Psoas muscle (tissue), 8 donors: ENCODE results near the gene ZNF718. TPM values are rescaled to one million over a fixed set of nuclear protein-coding genes. Genes with fewer than 3 reads are reported as not detected.
A peak's percentile ranks its signal among the peaks of the same experiment; 100 is the strongest.

Experiments
- ATAC-seq, 4 donors: fragments of 200-7000 bp; cut with Tn5 transposase; one replicate each; pipeline ENCODE4 v1.9.1; 2020; ENCODE audit warnings: moderate library complexity in 3 of 4, mild to moderate bottlenecking in 2 of 4
- DNase-seq, 2 donors: peaks; one replicate each; pipeline ENCODE4 v3.0.0-alpha.2; 2020
- H3K27ac ChIP-seq: fragments of 200-600 bp; one replicate; pipeline ENCODE4 v1.8.0; 2022
- H3K27me3 ChIP-seq, 3 donors: fragments of 200-600 bp in 1 of 3; one replicate each; pipeline versions ENCODE4 v1.6.1 to v1.8.0; 2013 to 2022; ENCODE audit warnings: low read length in 2 of 3, mild to moderate bottlenecking in 2 of 3, moderate library complexity in 1 of 3; ENCODE audit not compliant: insufficient read depth in 3 of 3
- H3K36me3 ChIP-seq, 2 donors: fragments of 200-600 bp in 1 of 2; one replicate each; pipeline versions ENCODE4 v1.6.1 to v1.8.0; 2013 to 2022; ENCODE audit warnings: low read depth in 1 of 2, mild to moderate bottlenecking in 1 of 2, moderate library complexity in 1 of 2; ENCODE audit not compliant: insufficient read depth in 1 of 2
- H3K4me1 ChIP-seq: fragments of 200-600 bp; one replicate; pipeline ENCODE4 v1.8.0; 2022
- H3K4me3 ChIP-seq: fragments of 200-600 bp; one replicate; pipeline ENCODE4 v1.8.0; 2022; ENCODE audit warnings: mild to moderate bottlenecking
- H3K9me3 ChIP-seq: fragments of 200-600 bp; one replicate; pipeline ENCODE4 v1.8.0; 2022
- WGBS, 3 donors: extraction: QIAGEN DNeasy Blood & Tissue Kit; methylation state at CpG; one replicate each; pipeline versions ENCODE4 v1.1.6 to v1.1.7; 2013; 5-methylcytosine and 5-hydroxymethylcytosine counted together
- intact Hi-C, 2 donors: fragments of 100-400 bp; cut with DNase I; formaldehyde crosslinking; loops; one replicate each; pipeline versions ENCODE4 v1.11.0 to v1.14.2; 2022
- polyA plus RNA-seq, 3 donors: library from polyadenylated mRNA; stranded (reverse); fragments of 200-250 nt; gene quantifications; one replicate each; pipeline ENCODE4 v1.2.3, GENCODE V29; 2013
- total RNA-seq, 4 donors: library from RNA; stranded (reverse); fragmentation: NEBNext Ultra II Directional in 2 of 4; extraction: Animal tissue kit (Norgen Biotek cat#: 25700) in 2 of 4; gene quantifications; one replicate each; pipeline versions ENCODE4 v1.2.1 to v1.2.4, GENCODE V29; 2021 to 2023
- TF ChIP-seq, protein P1 (sequence below): fragments of 200-600 bp; IDR thresholded peaks from one replicate; pipeline ENCODE4 v1.8.0; 2022; ENCODE audit warnings: antibody characterized with exemption
- donor health status: healthy with polysubstance abuse.
- donor health status: DM: no; HTN: no; CAD: no; lungs with moderate emphysema.
- donor health status: Bipolar disorder and iron deficiency.
- donor health status: healthy.
- donor health status: DM: yes; HTN: yes; CAD: no.
- donor health status: DM: no; HTN: no; CAD: no.
- donor health status: DM: no; HTN: no; CAD: no.
- donor health status: DM: yes; HTN: yes; CAD: no.

Gene ZNF718
- total and polyA plus RNA-seq, 7 donors: 0.44 to 3.0 (median 1.3) TPM

DNA sequence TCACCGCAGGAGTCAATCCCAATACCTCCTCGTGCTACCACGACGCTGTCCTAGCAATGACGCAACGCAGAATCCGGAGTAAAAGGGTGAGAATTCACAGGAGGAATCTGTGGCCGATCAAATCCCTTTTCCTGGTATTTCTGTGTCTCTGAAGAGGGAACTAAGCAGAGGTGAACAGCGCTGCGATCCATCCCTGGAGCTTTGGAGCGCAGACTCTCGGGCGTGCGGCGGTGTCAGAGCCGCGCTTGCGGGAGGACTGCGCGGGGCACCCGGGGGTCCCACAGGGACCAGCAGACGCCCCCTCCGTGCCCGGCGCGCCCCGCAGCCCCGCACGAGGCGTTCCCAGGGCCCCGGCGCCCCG is 17.2 kb upstream of the ZNF718 start:
- 11 to 17% (median 12%) methylated on average over 18 to 33 of the region's 33 CpGs for WGBS, 3 donors
- Histone ChIP-seq H3K27ac (no peak overlapping the region), H3K27me3 (peaks cover 4 to 45% (median 32%) of the 10 kb centered on the region in 3 donors)

DNA sequence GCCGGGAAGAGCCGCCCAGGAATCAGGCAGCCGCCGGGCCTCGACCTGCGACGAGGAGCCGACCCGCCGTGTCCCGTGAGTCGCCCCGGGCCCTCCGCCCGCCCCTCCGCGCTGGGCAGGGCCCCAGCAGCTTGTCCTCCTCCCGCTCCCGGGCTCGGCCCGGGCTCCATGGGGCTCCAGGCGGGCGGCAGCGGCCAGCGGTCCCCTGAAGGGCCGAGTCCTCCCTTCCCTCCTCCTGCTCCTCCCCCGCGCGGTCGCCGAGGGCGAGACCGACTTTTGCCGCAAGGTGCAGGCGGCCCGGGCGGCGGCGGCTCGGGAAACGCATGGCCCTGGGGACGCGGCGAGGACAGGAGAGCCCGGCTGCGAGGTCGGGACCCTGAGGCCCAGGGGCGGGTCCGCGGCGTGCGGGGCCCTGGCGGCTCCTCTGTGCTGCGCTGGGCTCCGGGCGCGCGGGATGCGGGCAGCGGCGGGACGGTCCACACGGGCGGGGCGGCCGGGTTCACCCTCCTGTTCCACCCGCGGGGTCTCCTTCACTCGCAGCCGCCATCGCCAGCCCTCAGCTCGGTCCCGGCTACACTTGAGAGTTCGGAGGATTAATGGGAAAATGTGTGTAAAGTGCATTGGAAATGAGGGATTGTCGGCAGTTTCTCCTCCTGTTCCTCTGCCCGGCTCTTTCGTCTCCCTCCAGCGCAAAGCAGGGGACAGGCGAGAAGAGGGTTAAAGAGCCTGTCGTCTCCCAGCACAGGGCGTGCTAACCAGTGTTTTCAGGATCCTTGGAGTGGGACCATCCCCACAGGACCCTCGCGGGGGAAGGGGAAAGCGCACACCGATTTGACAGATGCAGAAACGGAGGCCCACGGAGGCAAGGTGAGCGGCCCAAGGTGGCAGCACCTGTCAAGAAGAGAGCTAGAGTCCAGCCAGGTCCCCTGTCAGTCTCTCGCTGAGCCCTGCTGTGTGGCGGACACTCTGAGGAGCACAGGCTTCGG is 16.6 kb upstream of the ZNF718 start:
- peak overlapping the region; percentile 15 for H3K4me3 ChIP-seq
- intact Hi-C loops: no loop called here
- peaks cover 14% of the 10 kb centered on the region for H3K9me3 ChIP-seq
- ATAC-seq: no peak
- no peak for DNase-seq
- peaks cover 4 to 45% (median 32%) of the 10 kb centered on the region in 3 donors for H3K27me3 ChIP-seq
- 5 to 6% (median 5%) methylated on average over 64 to 91 of the region's 91 CpGs for WGBS, 3 donors
- no peaks in the 10 kb centered on the region for H3K36me3 ChIP-seq
- TF ChIP-seq, protein P1, sequence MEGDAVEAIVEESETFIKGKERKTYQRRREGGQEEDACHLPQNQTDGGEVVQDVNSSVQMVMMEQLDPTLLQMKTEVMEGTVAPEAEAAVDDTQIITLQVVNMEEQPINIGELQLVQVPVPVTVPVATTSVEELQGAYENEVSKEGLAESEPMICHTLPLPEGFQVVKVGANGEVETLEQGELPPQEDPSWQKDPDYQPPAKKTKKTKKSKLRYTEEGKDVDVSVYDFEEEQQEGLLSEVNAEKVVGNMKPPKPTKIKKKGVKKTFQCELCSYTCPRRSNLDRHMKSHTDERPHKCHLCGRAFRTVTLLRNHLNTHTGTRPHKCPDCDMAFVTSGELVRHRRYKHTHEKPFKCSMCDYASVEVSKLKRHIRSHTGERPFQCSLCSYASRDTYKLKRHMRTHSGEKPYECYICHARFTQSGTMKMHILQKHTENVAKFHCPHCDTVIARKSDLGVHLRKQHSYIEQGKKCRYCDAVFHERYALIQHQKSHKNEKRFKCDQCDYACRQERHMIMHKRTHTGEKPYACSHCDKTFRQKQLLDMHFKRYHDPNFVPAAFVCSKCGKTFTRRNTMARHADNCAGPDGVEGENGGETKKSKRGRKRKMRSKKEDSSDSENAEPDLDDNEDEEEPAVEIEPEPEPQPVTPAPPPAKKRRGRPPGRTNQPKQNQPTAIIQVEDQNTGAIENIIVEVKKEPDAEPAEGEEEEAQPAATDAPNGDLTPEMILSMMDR: no peak
- H3K27ac ChIP-seq: no peak overlapping the region
- H3K4me1 ChIP-seq: no peaks in the 10 kb centered on the region

More for the DNA sequence above, 17.2 kb upstream of the ZNF718 start:
- intact Hi-C loops: no loop called here
- Histone ChIP-seq H3K9me3 (peaks cover 19% of the 10 kb centered on the region), H3K36me3 (no peaks in the 10 kb centered on the region), H3K4me3 (peak overlapping the region; percentile 15), H3K4me1 (no peaks in the 10 kb centered on the region)
- DNase-seq: no peak
- TF ChIP-seq, protein P1: no peak
- no peak for ATAC-seq

DNA sequence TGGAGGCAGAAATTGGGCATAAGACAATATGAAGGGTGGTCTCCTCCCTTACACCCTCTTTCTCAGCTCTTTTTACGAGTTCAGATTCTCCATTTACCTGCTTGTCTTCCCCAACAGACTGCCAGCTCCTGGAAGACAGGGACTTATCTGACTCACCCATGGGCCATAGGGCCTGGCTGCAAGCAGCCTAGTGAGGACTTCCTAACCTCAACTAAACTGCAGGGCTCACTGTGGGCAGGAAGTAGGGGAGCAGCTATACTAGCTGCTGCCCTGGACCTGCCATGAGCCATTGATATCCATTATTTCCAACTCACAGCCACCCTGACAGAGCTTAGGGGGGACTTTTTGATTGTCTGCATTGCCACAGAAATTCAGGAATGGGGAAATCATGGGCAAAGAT is 11.5 kb upstream of the ZNF718 start:
- DNase-seq (no peak), ATAC-seq (no peak)
- H3K9me3 ChIP-seq: no peaks in the 10 kb centered on the region
- H3K27ac ChIP-seq: no peak overlapping the region
- TF ChIP-seq, protein P1: no peak
- H3K36me3 ChIP-seq: no peaks in the 10 kb centered on the region
- no peaks in the 10 kb centered on the region for H3K4me1 ChIP-seq
- intact Hi-C loops: no loop called here
- H3K27me3 ChIP-seq: peaks cover 0 to 32% (median 18%) of the 10 kb centered on the region in 3 donors
- H3K4me3 ChIP-seq: no peak overlapping the region
- 56 to 68% (median 65%) methylated on average over 1 of the region's 1 CpG for WGBS, 3 donors

DNA sequence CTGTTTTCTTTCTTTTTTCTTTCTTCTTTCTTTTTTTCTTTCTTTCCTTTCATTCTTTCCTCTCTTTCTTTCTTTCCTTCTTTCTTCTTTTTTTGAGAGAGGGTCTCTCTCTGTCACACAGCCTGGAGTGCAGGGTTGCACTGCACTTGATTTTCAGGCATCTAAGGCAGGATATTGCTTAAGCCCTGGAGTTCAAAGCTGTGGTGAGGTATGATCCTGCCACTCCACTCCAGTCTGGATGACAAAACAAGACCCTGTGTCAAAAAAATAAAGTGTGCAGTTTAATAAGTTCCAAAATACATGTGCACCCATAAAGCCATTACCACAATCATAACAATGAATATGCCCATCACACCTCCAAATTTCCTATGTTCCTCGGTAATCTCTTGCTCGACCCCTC is 10.6 kb upstream of the ZNF718 start:
- H3K9me3 ChIP-seq: peaks cover 3% of the 10 kb centered on the region
- no peak for ATAC-seq
- H3K36me3 ChIP-seq: no peaks in the 10 kb centered on the region
- intact Hi-C loops: no loop called here
- no peak overlapping the region for H3K27ac ChIP-seq
- DNase-seq: no peak
- 81 to 91% (median 89%) methylated on average over 2 of the region's 2 CpGs for WGBS, 3 donors
- peaks cover 0 to 23% (median 11%) of the 10 kb centered on the region in 3 donors for H3K27me3 ChIP-seq
- TF ChIP-seq, protein P1: no peak
- H3K4me3 ChIP-seq: no peak overlapping the region
- no peaks in the 10 kb centered on the region for H3K4me1 ChIP-seq
